ENCODE data around the gene KRTAP10-4. TPM values are rescaled to one million over a fixed set of nuclear protein-coding genes. Genes with fewer than 3 reads are reported as not detected.

Gene KRTAP10-4
- total RNA-seq, 2 donors from 2014 or later: not detected

- intact Hi-C loops (cut with DNase I): no loop called here
Observed at GRCh38 chr21:44558695-44559094, 14.8 kb upstream of the KRTAP10-4 start, which contains the start of gene KRTAP10-3. Gene KRTAP10-3, minus strand, starts transcription at chr21:44558795. Its CDS starts 80 bp downstream, at chr21:44558715.

GRCh38 chr21:44564099-44564498 lies 9.4 kb upstream of the KRTAP10-4 start:
- Histone ChIP-seq H3K27me3 (replicated peaks; ENCODE audit: insufficient read depth) (no peaks in the 10 kb centered on the region), H3K9me3 (no peaks in the 10 kb centered on the region), H3K4me1 (replicated peaks) (no peaks in the 10 kb centered on the region), H3K36me3 (no peaks in the 10 kb centered on the region), H3K27ac (no peak overlapping the region), H3K4me3 (no peak overlapping the region)
- no peak for DNase-seq (ENCODE audit: low spot score)
- no peak for TF ChIP-seq POLR2AphosphoS5 (IDR thresholded peaks at IDR 0.05)
- no peak for TF ChIP-seq POLR2A (IDR thresholded peaks at IDR 0.05)
- no peak for TF ChIP-seq CTCF (IDR thresholded peaks at IDR 0.05)
- intact Hi-C loops (cut with DNase I): no loop called here
- WGBS: 91% methylated on average over 1 of the region's 1 CpG

More at GRCh38 chr21:44558695-44559094, 14.8 kb upstream of the KRTAP10-4 start, which contains the start of gene KRTAP10-3:
- no peak within 1 kb of the TSS for H3K27ac ChIP-seq
- no peaks in the 10 kb centered on the region for H3K4me1 ChIP-seq (replicated peaks)
- no peaks in the 10 kb centered on the region for H3K9me3 ChIP-seq
- H3K36me3 ChIP-seq: no peaks in the 10 kb centered on the region
- 69% methylated on average over 5 of the region's 5 CpGs for WGBS
- H3K4me3 ChIP-seq: no peak within 1 kb of the TSS
- no peak for DNase-seq (ENCODE audit: low spot score)
- no peaks in the 10 kb centered on the region for H3K27me3 ChIP-seq (replicated peaks; ENCODE audit: insufficient read depth)
- TF ChIP-seq CTCF (IDR thresholded peaks at IDR 0.05) (no peak), POLR2A (IDR thresholded peaks at IDR 0.05) (no peak), POLR2AphosphoS5 (IDR thresholded peaks at IDR 0.05) (no peak)

GRCh38 chr21:44564886-44565598 lies 8.5 kb upstream of the KRTAP10-4 start:
- WGBS: 88% methylated on average over 1 of the region's 1 CpG
- TF ChIP-seq POLR2AphosphoS5 (IDR thresholded peaks at IDR 0.05): no peak
- no peak for TF ChIP-seq POLR2A (IDR thresholded peaks at IDR 0.05)
- TF ChIP-seq CTCF (IDR thresholded peaks at IDR 0.05): no peak
- DNase-seq (ENCODE audit: low spot score): no peak
- Histone ChIP-seq H3K27me3 (replicated peaks; ENCODE audit: insufficient read depth) (no peaks in the 10 kb centered on the region), H3K4me1 (replicated peaks) (no peaks in the 10 kb centered on the region), H3K27ac (no peak overlapping the region), H3K36me3 (no peaks in the 10 kb centered on the region), H3K4me3 (no peak overlapping the region), H3K9me3 (no peaks in the 10 kb centered on the region)
- intact Hi-C loops (cut with DNase I): no loop called here

GRCh38 chr21:44566403-44566802 lies 7.1 kb upstream of the KRTAP10-4 start:
- Histone ChIP-seq H3K27me3 (replicated peaks; ENCODE audit: insufficient read depth) (no peaks in the 10 kb centered on the region), H3K27ac (no peak overlapping the region), H3K9me3 (no peaks in the 10 kb centered on the region), H3K4me1 (replicated peaks) (no peaks in the 10 kb centered on the region), H3K4me3 (no peak overlapping the region), H3K36me3 (no peaks in the 10 kb centered on the region)
- WGBS: 64% methylated on average over 1 of the region's 1 CpG
- intact Hi-C loops (cut with DNase I): no loop called here
- TF ChIP-seq CTCF (IDR thresholded peaks at IDR 0.05) (no peak), POLR2A (IDR thresholded peaks at IDR 0.05) (no peak), POLR2AphosphoS5 (IDR thresholded peaks at IDR 0.05) (no peak)
- no peak for DNase-seq (ENCODE audit: low spot score)

Data from prostate gland (tissue), 2 donors.